ENCODE data around the gene GZMA.
"Not testable (repeated sequence)": the region's sequence is repeated elsewhere in the genome, so short reads cannot be mapped to it uniquely, and the experiment has no call there.

Gene GZMA

DNA sequence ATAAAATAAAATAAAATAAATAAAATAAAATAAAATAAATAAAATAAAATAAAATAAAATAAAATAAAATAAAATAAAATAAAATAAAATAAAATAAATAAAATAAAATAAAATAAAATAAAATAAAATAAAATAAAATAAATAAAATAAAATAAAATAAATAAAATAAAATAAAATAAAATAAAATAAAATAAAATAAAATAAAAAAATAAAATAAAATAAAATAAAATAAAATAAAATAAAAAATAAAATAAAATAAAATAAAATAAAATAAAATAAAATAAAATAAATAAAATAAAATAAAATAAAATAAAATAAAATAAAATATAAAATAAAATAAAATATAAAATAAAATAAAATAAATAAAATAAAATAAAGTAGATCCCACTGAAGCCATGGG is 3.5 kb downstream of the GZMA start:
- not testable (repeated sequence) for DNase-seq (ENCODE audit: low read depth, low spot score); H3K27ac ChIP-seq

DNA sequence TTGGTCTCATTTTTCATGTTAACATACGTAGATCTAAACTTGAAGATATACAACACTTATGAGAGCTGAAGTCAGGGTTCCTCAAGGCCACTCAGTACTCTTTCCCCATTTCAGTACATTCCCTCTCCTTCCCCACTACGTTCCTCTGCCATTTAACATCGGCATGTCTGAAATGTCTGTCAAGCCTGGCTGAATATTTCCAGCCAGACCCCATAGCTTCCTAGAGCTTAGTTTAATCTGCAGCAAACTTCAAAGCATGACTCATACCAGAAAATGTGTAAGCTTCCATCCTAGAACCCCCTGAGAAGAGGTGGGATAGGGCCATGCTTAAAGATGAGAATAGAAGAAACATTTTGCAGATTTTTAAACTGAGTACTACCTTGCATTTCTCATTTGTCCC is 6.2 kb downstream of the GZMA start:
- no peak overlapping the region for H3K27ac ChIP-seq
- no peak for DNase-seq (ENCODE audit: low read depth, low spot score)

DNA sequence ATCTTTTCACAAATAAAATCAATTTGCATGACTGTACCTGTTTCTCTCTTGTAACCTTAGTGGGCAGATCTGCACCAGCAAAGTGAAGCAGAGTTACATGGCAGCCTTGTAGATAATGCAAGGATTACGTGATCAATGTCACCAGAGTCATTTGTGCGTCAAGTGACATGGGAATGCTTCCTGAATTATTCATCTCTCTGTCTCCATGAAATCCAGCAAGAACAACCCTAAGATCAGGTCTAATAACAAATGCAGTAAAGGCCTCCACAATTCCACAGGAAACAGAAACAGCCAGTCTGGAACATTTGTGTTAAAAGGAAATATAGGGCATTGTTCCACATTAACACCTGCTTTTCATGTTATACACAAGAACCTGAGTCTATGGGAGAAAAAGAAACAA is 7.8 kb downstream of the GZMA start:
- DNase-seq (ENCODE audit: low read depth, low spot score) = no peak

DNA sequence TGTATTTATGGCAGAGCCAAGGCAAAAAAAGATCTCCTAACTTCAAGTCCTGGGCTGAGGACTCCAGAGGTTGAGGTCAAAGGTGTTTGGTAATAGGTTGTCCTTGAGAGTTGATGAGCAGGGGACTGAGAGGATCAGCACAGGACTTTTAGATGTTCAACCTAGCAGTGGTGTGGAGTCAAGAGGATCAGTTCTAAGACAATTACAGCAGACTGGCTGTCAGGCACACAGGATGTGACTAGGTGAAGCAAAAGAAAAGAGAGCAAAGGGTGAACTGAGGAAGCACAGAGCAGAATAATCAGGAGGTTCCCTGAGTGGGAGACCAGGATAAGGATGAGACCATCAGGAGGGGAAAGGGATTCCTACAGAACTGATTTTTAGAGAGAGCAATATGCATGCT is 10.9 kb downstream of the GZMA start:
- no peak for DNase-seq (ENCODE audit: low read depth, low spot score)
- no peak overlapping the region for H3K27ac ChIP-seq

More for the DNA sequence above, 7.8 kb downstream of the GZMA start:
- no peak overlapping the region for H3K27ac ChIP-seq

DNA sequence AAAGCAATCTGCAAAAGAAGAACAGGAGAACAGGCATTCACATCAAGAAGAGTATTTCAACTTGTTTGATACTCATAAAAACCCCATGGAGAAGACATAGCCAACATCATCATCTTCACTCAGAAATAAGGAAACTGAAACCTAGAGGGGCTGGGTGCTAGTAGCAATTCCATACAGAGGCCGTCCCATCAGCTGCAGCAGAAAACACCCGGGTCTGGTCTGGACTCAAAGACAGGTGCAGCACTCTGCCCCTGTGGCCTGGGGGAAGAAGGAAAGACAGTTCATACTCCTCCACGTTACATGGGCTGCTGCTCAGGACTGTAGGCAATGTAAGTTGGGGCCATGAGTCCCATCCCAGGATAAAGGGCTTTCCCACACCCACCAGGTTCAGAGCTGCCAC is 11.6 kb downstream of the GZMA start:
- H3K27ac ChIP-seq = no peak overlapping the region
- no peak for DNase-seq (ENCODE audit: low read depth, low spot score)

DNA sequence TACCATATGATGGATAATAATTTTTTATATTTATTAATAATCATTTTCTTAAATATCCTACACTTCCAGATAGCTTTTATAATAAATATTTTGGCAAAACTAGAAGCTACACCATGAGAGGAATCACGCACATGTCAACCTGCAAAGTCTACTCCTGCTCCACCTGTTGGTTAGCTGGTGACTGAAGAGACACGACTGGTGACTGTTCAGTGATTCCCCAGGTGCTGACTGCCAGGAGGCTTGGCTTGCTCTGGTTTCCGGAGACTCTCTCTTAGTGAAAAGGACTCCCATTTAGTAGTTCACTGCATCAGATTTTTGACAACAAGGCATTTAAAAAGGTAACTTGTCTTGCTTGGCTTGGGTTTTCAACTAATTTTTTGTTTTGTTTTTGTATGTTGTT is 20.9 kb downstream of the GZMA start:
- DNase-seq (ENCODE audit: low read depth, low spot score) = no peak
- no peak overlapping the region for H3K27ac ChIP-seq

DNA sequence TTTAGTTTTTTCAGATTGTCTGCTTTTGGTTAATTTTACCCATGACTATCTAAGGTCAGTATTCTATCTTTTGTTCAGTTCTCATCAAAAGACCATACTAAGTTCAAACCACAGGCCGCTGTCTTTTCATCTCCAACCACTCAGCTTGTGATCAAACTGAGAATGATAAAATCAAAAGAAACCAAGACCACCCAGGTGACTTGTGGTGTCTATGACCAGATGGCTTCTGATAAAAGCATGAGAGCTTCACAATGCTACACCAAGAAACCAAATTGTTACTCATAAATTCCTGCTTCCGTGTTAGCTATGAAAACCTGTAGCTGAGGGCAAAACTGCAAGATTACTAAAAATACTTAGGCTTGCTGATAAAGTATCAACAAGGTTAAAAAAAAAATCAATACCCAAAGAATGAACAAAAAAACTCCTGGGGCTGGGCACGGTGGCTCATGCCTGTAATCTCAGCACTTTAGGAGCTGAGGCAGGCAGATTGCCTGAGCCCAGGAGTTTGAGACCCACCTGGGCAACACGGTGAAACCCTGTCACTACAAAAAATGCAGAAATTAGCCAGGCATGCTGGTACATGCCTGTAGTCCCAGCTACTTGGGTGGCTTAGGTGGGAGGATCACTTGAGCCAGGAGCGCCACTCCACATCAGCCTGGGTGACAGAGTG is 31.7 kb downstream of the GZMA start:
- no peak overlapping the region for H3K27ac ChIP-seq
- no peak for DNase-seq (ENCODE audit: low read depth, low spot score)

DNA sequence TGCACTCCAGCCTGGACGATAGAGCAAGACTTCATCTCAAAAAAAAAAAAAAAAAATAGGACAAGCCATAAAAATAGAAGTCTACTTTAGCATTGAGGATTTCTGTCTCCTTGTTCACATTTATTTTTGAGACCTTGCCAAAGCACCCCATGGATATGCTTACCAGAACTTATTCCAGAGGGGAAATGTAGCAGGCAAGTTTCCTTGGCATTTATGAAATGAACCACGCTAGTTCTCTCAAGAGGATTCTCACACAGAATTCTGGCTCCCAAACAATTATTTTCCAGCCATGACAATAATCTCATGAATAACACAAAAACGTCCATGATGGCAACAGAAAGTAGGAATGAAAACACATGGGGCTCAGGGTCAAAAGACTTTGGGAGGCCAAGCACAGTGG is 34.1 kb downstream of the GZMA start:
- no peak for DNase-seq (ENCODE audit: low read depth, low spot score)
- no peak overlapping the region for H3K27ac ChIP-seq

DNA sequence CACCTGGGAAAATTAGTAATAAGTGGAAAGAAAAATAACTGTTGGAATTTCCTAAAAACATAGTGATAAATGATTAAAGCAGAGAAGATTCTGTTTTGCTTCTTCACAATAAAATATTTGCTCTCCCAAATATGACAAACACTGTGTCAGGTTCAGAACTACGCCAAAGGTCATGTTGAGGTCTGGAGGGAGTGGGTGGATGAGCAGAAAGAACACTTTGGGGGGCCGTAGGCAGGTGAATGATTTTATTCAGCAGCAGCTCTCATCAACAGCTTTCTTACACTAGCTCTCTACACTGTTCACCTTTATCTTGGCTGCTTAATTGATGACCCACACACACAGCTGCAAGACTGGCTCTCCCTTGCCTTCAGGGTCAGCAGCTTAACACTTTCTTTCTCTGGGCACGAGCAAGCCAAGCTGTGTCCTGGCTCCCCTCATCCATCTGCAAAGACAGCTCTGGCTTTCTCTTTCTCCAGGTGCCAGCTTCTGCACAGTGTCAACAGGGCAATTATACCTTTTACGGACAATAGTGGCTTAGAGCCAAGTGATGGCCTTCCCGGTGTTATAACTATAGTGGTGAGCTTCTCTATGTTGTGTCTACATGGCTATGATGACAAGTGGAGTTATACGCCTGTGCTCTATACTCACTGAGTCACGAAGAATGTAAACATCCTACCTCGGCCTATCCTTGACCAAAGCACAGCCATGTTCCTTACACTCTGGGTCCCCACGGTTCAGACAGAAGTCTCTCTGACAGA is 38.6 kb downstream of the GZMA start:
- H3K27ac ChIP-seq = no peak overlapping the region
- no peak for DNase-seq (ENCODE audit: low read depth, low spot score)

DNA sequence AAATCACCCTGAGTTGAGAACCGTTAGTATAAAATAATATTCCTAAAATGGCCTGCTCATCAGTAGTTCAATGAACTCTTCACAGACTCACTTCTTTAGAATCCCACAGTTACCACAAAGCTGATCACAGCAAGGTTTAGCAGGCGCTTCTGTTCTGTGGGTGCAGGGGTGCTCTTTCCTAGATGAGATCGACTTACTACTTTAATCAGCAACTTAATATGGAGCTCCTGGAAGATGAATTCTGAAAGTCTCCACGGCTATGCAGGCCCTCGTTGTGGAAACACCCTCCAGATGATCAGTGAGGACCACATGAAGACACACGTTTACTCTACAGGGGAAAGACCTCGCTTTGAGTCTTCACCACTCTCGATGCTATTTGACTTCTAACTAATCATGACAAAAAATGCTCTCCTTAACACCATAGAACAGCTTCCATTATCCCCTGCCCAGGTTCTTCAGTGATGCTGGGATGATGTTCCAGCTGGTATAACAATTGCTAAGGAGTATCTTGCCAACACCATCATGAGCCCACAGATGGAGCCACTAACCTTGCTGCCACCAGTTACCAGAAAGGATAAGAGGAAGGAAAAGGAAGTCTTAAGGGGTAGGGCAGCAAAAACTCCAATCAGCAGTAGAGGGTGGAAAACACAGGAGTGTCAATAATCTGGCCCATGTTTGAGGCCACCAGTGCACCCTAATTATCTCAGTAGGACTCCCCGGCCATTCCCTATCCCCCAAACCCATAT is 39.7 kb downstream of the GZMA start:
- DNase-seq (ENCODE audit: low read depth, low spot score) = no peak

DNA sequence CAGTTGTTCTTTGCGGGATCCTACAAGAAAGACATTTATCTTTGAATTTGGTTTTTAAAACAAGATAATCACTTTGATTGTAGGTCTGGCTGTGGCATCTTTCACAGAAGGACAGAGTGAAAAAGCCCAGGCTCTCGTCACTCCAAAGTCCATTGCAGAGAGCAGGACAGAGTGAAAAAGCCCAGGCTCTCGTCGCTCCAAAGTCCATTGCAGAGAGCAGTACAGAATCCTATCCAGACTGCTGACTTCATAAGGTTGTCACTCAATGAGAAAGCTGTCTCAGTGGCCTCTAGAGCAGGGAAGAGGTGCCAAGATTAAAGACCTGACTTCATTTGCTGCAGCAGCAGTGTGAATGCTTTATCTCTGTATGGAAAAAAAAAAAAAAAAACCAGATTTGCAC is 41.2 kb downstream of the GZMA start:
- H3K27ac ChIP-seq = no peak overlapping the region
- no peak for DNase-seq (ENCODE audit: low read depth, low spot score)

More for the DNA sequence above, 39.7 kb downstream of the GZMA start:
- no peak overlapping the region for H3K27ac ChIP-seq

DNA sequence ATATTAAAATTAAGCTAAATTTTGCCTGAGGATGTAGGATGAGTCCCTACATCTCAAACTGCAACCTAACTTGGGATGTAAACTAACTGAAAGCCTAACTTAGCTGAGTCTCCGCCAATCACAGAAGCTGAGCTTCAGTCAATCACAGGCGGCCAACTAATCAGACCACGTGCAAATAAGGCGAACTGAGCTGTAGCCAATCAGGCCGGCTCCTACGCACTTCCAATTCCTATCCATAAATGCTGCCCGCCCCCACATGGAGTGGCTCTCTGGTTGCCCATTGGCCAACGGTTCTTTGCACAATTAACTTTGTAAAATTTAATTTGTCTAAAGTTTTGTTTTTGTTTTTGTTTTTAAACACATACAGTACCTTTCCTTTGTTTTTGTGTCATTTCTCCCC is 43.6 kb downstream of the GZMA start:
- DNase-seq (ENCODE audit: low read depth, low spot score) = no peak

DNA sequence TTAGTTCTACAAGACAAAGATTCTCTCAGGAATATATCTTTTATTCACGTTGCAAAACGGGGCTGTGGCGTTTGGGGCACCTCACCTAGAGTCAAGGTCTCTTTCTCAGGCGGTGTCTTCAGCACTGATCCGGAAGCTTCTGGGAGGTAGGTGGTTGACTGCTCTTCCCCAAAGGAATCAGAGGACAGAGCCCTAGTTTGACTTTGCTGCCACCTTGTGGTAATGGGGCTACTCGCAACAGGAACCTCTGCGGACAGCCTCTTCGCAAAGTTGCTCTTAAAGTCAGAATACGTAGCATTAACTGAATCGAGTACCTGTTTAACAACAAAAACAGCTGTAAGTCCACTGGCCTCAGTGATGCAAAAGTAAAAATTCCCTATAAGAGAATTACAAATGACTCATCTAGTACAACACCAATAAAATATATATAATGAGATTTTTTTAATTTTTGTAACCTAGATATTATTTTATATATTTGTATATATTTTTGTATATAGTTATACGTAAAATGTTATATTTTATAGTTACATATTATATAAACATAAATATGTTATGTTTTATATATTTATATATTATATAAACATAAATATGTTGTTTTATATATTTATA is 44.2 kb downstream of the GZMA start:
- H3K27ac ChIP-seq = no peak overlapping the region
- no peak for DNase-seq (ENCODE audit: low read depth, low spot score)

More for the DNA sequence above, 43.6 kb downstream of the GZMA start:
- H3K27ac ChIP-seq = no peak overlapping the region

DNA sequence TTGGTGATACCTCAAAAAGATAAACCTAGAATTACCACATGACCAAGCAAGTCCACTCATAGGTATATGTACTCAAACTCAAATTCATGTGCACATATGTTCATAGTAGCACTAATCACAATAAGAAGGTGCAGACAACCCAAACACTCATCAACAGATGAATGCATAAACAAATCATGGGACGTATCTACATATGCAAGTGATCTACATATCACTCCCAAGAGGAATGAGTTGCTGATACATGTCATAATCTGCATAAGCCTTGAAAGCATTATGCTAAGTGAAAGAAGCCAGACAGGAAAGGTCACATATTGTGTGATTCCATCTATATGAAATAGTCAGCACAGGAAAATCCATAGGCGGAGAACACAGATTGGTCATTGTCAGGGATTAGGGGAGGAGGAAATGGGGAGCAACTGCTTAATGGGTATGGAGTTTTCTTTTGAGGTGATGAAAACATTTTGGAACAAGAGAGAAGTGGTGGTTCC is 46.9 kb downstream of the GZMA start:
- DNase-seq (ENCODE audit: low read depth, low spot score) = no peak
- no peak overlapping the region for H3K27ac ChIP-seq

DNA sequence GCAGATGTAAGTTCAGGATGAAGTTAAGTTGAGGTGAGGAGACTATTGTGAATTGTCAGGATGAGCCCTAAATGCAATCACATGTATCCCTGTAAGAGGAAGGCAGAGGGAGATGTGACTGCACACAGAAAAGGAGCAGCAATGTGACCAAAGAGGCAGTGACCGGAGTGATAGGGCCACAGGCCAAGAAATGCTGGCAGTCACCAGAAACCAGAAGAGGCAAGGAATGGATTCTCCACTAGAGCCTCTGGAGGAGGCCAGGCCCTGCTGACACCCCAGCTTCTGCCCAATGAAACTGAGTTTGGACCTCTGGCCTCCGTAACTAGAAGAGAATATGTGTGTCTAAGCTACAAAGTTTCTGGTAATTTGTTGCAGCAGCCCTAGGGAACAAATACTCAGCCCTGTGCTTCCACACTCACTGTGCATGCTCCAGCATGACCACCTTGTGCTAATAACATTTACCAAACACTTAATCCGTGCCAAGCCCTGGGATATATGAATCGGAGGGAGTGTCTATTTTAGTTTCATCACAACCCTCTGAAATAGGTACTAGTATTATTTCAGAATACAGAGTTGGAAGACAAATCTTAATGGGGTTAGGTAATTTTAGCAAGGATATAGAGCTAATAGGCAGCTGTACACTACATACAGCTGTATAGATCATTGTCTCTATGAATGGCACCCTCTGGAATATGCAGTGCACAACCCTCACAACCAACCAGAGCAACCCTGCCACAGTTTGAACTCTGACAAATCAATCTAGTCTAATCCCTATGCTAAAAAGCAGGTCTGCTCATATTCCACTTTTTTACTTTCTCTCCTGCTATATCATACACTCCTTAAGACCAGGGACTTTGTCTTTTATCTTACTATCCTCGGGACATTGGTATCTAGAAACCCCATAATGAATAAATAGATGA is 49.7 kb downstream of the GZMA start:
- peak; percentile 85 for DNase-seq (ENCODE audit: low read depth, low spot score)
- H3K27ac ChIP-seq = peak overlapping the region; percentile 35

DNA sequence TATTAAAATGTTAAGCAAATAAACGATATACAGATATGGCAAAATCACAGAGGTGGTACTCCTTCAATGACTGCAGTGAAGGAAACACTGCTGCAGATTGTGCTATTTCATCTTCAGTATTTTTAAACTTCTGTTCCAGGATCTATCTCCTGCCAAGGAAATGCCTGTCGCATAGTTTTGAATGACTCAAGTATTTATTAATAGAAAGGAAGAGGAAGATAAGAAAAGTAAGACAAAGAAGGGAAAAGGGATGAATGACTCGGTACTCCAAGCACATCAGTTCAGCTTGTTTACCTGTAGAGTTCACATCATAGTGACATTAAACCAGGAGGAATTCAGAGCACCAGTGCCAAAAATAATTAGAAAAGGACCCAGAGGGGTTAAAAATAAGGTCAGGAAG is 52.4 kb downstream of the GZMA start:
- H3K27ac ChIP-seq = no peak overlapping the region
- no peak for DNase-seq (ENCODE audit: low read depth, low spot score)
